Activated T-cell treated with anti-CD3 and anti-CD28 coated beads, Interleukin-2, amount 50 U/mL, for 24 hours (primary cell): Measurements from ENCODE around the gene LIF.

ENCODE experiments used
- DNase-seq: peaks from one replicate; pipeline ENCODE4 v3.0.0-alpha.2; 2020
- H3K27ac Mint-ChIP-seq: 2 replicates; pipeline ENCODE4 v1.8.0; 2020; ENCODE audit warnings: mild to moderate bottlenecking, mixed read lengths
- H3K27me3 Mint-ChIP-seq: 2 replicates; pipeline ENCODE4 v1.8.0; 2020; ENCODE audit warnings: mixed read lengths
- H3K36me3 Mint-ChIP-seq: 2 replicates; pipeline ENCODE4 v1.8.0; 2020; ENCODE audit warnings: low read depth, mixed read lengths
- H3K4me1 Mint-ChIP-seq: 2 replicates; pipeline ENCODE4 v1.8.0; 2020; ENCODE audit warnings: low read depth, mixed read lengths
- H3K4me3 Mint-ChIP-seq: 2 replicates; pipeline ENCODE4 v1.8.0; 2020; ENCODE audit warnings: mild to moderate bottlenecking, moderate library complexity, mixed read lengths
- H3K9me3 Mint-ChIP-seq: 2 replicates; pipeline ENCODE4 v1.8.0; 2020; ENCODE audit warnings: mixed read lengths

Gene LIF

GRCh38 chr22:30245985-30246813 is at the start of gene LIF:
TSS of gene LIF (minus strand) at chr22:30246759. CDS start at chr22:30246695, 64 bp downstream.
- H3K9me3 Mint-ChIP-seq: no peaks in the 10 kb centered on the region
- peaks cover 73% of the 10 kb centered on the region for H3K4me1 Mint-ChIP-seq
- peak within 1 kb of the TSS; percentile 90 for H3K4me3 Mint-ChIP-seq
- peaks cover 51% of the 10 kb centered on the region for H3K36me3 Mint-ChIP-seq
- peak; percentile 81 for DNase-seq
- peak within 1 kb of the TSS; percentile 93 for H3K27ac Mint-ChIP-seq
- H3K27me3 Mint-ChIP-seq: peaks cover 3% of the 10 kb centered on the region

GRCh38 chr22:30296324-30296723 is 49.8 kb upstream of the LIF start:
- no peaks in the 10 kb centered on the region for H3K9me3 Mint-ChIP-seq
- DNase-seq: no peak
- peak overlapping the region; percentile 51 for H3K27ac Mint-ChIP-seq
- H3K27me3 Mint-ChIP-seq: no peaks in the 10 kb centered on the region
- H3K4me1 Mint-ChIP-seq: peaks cover 57% of the 10 kb centered on the region
- no peak overlapping the region for H3K4me3 Mint-ChIP-seq
- peaks cover 80% of the 10 kb centered on the region for H3K36me3 Mint-ChIP-seq

- Mint-ChIP-seq H3K9me3 (no peaks in the 10 kb centered on the region), H3K36me3 (peaks cover 75% of the 10 kb centered on the region), H3K4me1 (peaks cover 56% of the 10 kb centered on the region), H3K27me3 (no peaks in the 10 kb centered on the region), H3K27ac (peak overlapping the region; percentile 51), H3K4me3 (no peak overlapping the region)
- DNase-seq: no peak
These were observed 49.0 kb upstream of the LIF start for GRCh38 chr22:30295576-30295975.

GRCh38 chr22:30294830-30295229 is 48.3 kb upstream of the LIF start:
- peaks cover 70% of the 10 kb centered on the region for H3K36me3 Mint-ChIP-seq
- H3K27me3 Mint-ChIP-seq: no peaks in the 10 kb centered on the region
- DNase-seq: no peak
- H3K4me1 Mint-ChIP-seq: peaks cover 60% of the 10 kb centered on the region
- peak overlapping the region; percentile 22 for H3K27ac Mint-ChIP-seq
- no peak overlapping the region for H3K4me3 Mint-ChIP-seq
- no peaks in the 10 kb centered on the region for H3K9me3 Mint-ChIP-seq

GRCh38 chr22:30294066-30294465 is 47.5 kb upstream of the LIF start:
- peaks cover 62% of the 10 kb centered on the region for H3K36me3 Mint-ChIP-seq
- no peak for DNase-seq
- no peaks in the 10 kb centered on the region for H3K27me3 Mint-ChIP-seq
- peaks cover 58% of the 10 kb centered on the region for H3K4me1 Mint-ChIP-seq
- no peak overlapping the region for H3K4me3 Mint-ChIP-seq
- peak overlapping the region; percentile 67 for H3K27ac Mint-ChIP-seq
- no peaks in the 10 kb centered on the region for H3K9me3 Mint-ChIP-seq

GRCh38 chr22:30293026-30293425 is 46.5 kb upstream of the LIF start:
- H3K27ac Mint-ChIP-seq: peak overlapping the region; percentile 22
- H3K4me3 Mint-ChIP-seq: no peak overlapping the region
- peaks cover 55% of the 10 kb centered on the region for H3K4me1 Mint-ChIP-seq
- H3K36me3 Mint-ChIP-seq: peaks cover 52% of the 10 kb centered on the region
- H3K27me3 Mint-ChIP-seq: no peaks in the 10 kb centered on the region
- no peaks in the 10 kb centered on the region for H3K9me3 Mint-ChIP-seq
- no peak for DNase-seq

GRCh38 chr22:30292069-30292970 is 45.8 kb upstream of the LIF start:
- Mint-ChIP-seq H3K9me3 (no peaks in the 10 kb centered on the region), H3K27me3 (no peaks in the 10 kb centered on the region), H3K36me3 (peaks cover 45% of the 10 kb centered on the region), H3K27ac (peak overlapping the region; percentile 74), H3K4me3 (no peak overlapping the region), H3K4me1 (peaks cover 50% of the 10 kb centered on the region)
- no peak for DNase-seq

GRCh38 chr22:30291058-30291892 is 44.7 kb upstream of the LIF start:
- no peak for DNase-seq
- peaks cover 35% of the 10 kb centered on the region for H3K36me3 Mint-ChIP-seq
- no peaks in the 10 kb centered on the region for H3K9me3 Mint-ChIP-seq
- H3K27ac Mint-ChIP-seq: peak overlapping the region; percentile 74
- peaks cover 45% of the 10 kb centered on the region for H3K4me1 Mint-ChIP-seq
- no peak overlapping the region for H3K4me3 Mint-ChIP-seq
- no peaks in the 10 kb centered on the region for H3K27me3 Mint-ChIP-seq

GRCh38 chr22:30290342-30291057 is 43.9 kb upstream of the LIF start:
- H3K4me3 Mint-ChIP-seq: peak overlapping the region; percentile 75
- H3K27ac Mint-ChIP-seq: peak overlapping the region; percentile 79
- no peak for DNase-seq
- no peaks in the 10 kb centered on the region for H3K9me3 Mint-ChIP-seq
- peaks cover 37% of the 10 kb centered on the region for H3K4me1 Mint-ChIP-seq
- H3K36me3 Mint-ChIP-seq: peaks cover 28% of the 10 kb centered on the region
- no peaks in the 10 kb centered on the region for H3K27me3 Mint-ChIP-seq

- peak overlapping the region; percentile 79 for H3K27ac Mint-ChIP-seq
- DNase-seq: no peak
- H3K4me1 Mint-ChIP-seq: peaks cover 34% of the 10 kb centered on the region
- no peaks in the 10 kb centered on the region for H3K9me3 Mint-ChIP-seq
- no peaks in the 10 kb centered on the region for H3K27me3 Mint-ChIP-seq
- peaks cover 28% of the 10 kb centered on the region for H3K36me3 Mint-ChIP-seq
- peak overlapping the region; percentile 75 for H3K4me3 Mint-ChIP-seq
These were observed 43.4 kb upstream of the LIF start for GRCh38 chr22:30289980-30290313.

- H3K27me3 Mint-ChIP-seq: no peaks in the 10 kb centered on the region
- no peaks in the 10 kb centered on the region for H3K9me3 Mint-ChIP-seq
- DNase-seq: peak; percentile 94
- H3K4me1 Mint-ChIP-seq: peaks cover 34% of the 10 kb centered on the region
- H3K4me3 Mint-ChIP-seq: peak within 1 kb of the TSS; percentile 75
- peaks cover 26% of the 10 kb centered on the region for H3K36me3 Mint-ChIP-seq
- H3K27ac Mint-ChIP-seq: peak within 1 kb of the TSS; percentile 79
These were observed 42.8 kb upstream of the LIF start, which contains the start of gene CASTOR1 for GRCh38 chr22:30289141-30289979. TSS of gene CASTOR1 (minus strand) at chr22:30289505. CDS start at chr22:30289497, 8 bp downstream.

GRCh38 chr22:30288419-30289140 is 42.0 kb upstream of the LIF start:
- no peak for DNase-seq
- Mint-ChIP-seq H3K27ac (no peak overlapping the region), H3K9me3 (no peaks in the 10 kb centered on the region), H3K4me3 (peak overlapping the region; percentile 75), H3K27me3 (no peaks in the 10 kb centered on the region), H3K4me1 (peaks cover 34% of the 10 kb centered on the region), H3K36me3 (peaks cover 19% of the 10 kb centered on the region)
